PC-3 (cell line): Measurements from ENCODE around the gene DNM1.

ENCODE experiments used
- CTCF ChIP-seq: fragments of 300-600 bp; sonication (generic); conservative IDR thresholded peaks from 2 replicates; pipeline ENCODE4 v1.5.1; 2017; ENCODE audit warnings: antibody characterized with exemption, low read depth, mild to moderate bottlenecking, low read length
- EZH2 ChIP-seq: fragments of 300-600 bp; sonication (generic); IDR thresholded peaks from one replicate; pipeline ENCODE4 v1.6.1; 2017; ENCODE audit warnings: antibody characterized with exemption, mild to moderate bottlenecking, low read length; ENCODE audit not compliant: unreplicated experiment

GRCh38 chr9:128288273-128289004, 85.3 kb downstream of the DNM1 start:
- no peak for TF ChIP-seq CTCF
- TF ChIP-seq EZH2, result no peak
